ENCODE measurements around the gene RPH3AL.

GRCh38 chr17:337453-337852 is 15.2 kb downstream of the RPH3AL start:
- TF ChIP-seq EP300 (IDR thresholded peaks at IDR 0.05; ENCODE audit: borderline replicate concordance) (no peak), CEBPB (IDR thresholded peaks at IDR 0.05) (no peak), TEAD4 (IDR thresholded peaks at IDR 0.05) (no peak), MAX (IDR thresholded peaks at IDR 0.05) (no peak), YY1 (IDR thresholded peaks at IDR 0.05; ENCODE audit: low read depth) (no peak), FOXM1 (IDR thresholded peaks at IDR 0.05; ENCODE audit: borderline replicate concordance, low read depth) (no peak), ZBTB7A (IDR thresholded peaks at IDR 0.05; ENCODE audit: low read depth) (no peak)

All from Ishikawa (cell line).